Testis (tissue), 2 donors: ENCODE results near the gene LSM7.

Experiments
- CTCF ChIP-seq, 3 experiments: fragments of 450-650 bp in 2 of 3; fragments of 200-600 bp in 1 of 3; sonication (generic) in 1 of 3; IDR thresholded peaks; one replicate each; pipeline ENCODE4 v1.5.1; 2016 to 2019; ENCODE audit warnings: antibody characterized with exemption in 3 of 3, mild to moderate bottlenecking in 2 of 3, moderate library complexity in 1 of 3
- POLR2A ChIP-seq: fragments of 450-650 bp; IDR thresholded peaks from one replicate; pipeline ENCODE4 v1.6.1; 2017; ENCODE audit warnings: antibody characterized with exemption, mild to moderate bottlenecking, moderate library complexity

GRCh38 chr19:2323707-2324106, 4.7 kb downstream of the LSM7 start:
- TF ChIP-seq CTCF (IDR thresholded peaks at IDR 0.05) (no peak), POLR2A (no peak)
